Cardiac septum (tissue), 1 donor: ENCODE results near the gene PLSCR3. TPM values are rescaled to one million over a fixed set of nuclear protein-coding genes. Genes with fewer than 3 reads are reported as not detected.

Source experiments
- DNase-seq: peaks from one replicate; pipeline ENCODE4 v3.0.0-alpha.2; 2020; ENCODE audit warnings: low spot score
- intact Hi-C: fragments of 100-400 bp; cut with DNase I; formaldehyde crosslinking; loops from one replicate; pipeline ENCODE4 v1.14.0; 2022
- total RNA-seq: library from RNA; stranded (reverse); fragmentation: NEBNext Ultra II Directional; extraction: Animal tissue kit (Norgen Biotek cat#: 25700); gene quantifications from one replicate; pipeline ENCODE4 v1.2.1, GENCODE V29; 2021
- donor health status: DM: no; HTN: no; CAD: no.

PLSCR3 gene
- total RNA-seq, 1 donor from 2014 or later = 16.8 TPM

- intact Hi-C loops = no loop called here
- no peak for DNase-seq
Measured at GRCh38 chr17:7428557-7428956, 34.2 kb upstream of the PLSCR3 start, which contains the start of gene SPEM3. Gene SPEM3 (plus strand): TSS chr17:7428857. CDS start chr17:7428903, 46 bp downstream.

- intact Hi-C loops = no loop called here
- DNase-seq = no peak
Measured at GRCh38 chr17:7427549-7427948, 33.2 kb upstream of the PLSCR3 start.

GRCh38 chr17:7426896-7427489 lies 32.7 kb upstream of the PLSCR3 start:
- no peak for DNase-seq
- intact Hi-C loops = no loop called here

GRCh38 chr17:7426203-7426863 lies 32.0 kb upstream of the PLSCR3 start:
- DNase-seq = no peak
- intact Hi-C loops = no loop called here

GRCh38 chr17:7425756-7426155 lies 31.4 kb upstream of the PLSCR3 start:
- intact Hi-C loops = no loop called here
- DNase-seq = no peak

- no peak for DNase-seq
- intact Hi-C loops = no loop called here
Measured at GRCh38 chr17:7425316-7425715, 31.0 kb upstream of the PLSCR3 start, which contains the start of gene SPEM2. Gene SPEM2 (plus strand): TSS chr17:7425616. CDS start chr17:7425689, 73 bp downstream.

GRCh38 chr17:7423679-7424078 lies 29.4 kb upstream of the PLSCR3 start:
- no peak for DNase-seq
- intact Hi-C loops = no loop called here

GRCh38 chr17:7421186-7421585 lies 26.9 kb upstream of the PLSCR3 start:
- no peak for DNase-seq
- intact Hi-C loops = no loop called here

GRCh38 chr17:7419819-7420610 lies 25.7 kb upstream of the PLSCR3 start, which contains the start of gene SPEM1:
Gene SPEM1 (plus strand): TSS chr17:7420324. CDS start chr17:7420385, 61 bp downstream.
- intact Hi-C loops = no loop called here
- DNase-seq = no peak

- intact Hi-C loops = no loop called here
- no peak for DNase-seq
Measured at GRCh38 chr17:7418472-7419152, 24.3 kb upstream of the PLSCR3 start.

GRCh38 chr17:7417056-7417655 lies 22.8 kb upstream of the PLSCR3 start:
- intact Hi-C loops = no loop called here
- no peak for DNase-seq

- DNase-seq = no peak
- intact Hi-C loops = no loop called here
Measured at GRCh38 chr17:7416323-7416722, 22.0 kb upstream of the PLSCR3 start.

GRCh38 chr17:7415784-7416183 lies 21.5 kb upstream of the PLSCR3 start:
- no peak for DNase-seq
- intact Hi-C loops = no loop called here

GRCh38 chr17:7414837-7415236 lies 20.5 kb upstream of the PLSCR3 start:
- no peak for DNase-seq
- intact Hi-C loops = no loop called here

GRCh38 chr17:7413346-7413985 lies 19.1 kb upstream of the PLSCR3 start:
- no peak for DNase-seq
- intact Hi-C loops = no loop called here

- no peak for DNase-seq
Measured at GRCh38 chr17:7411427-7411750, 17.1 kb upstream of the PLSCR3 start.

GRCh38 chr17:7410634-7411426 lies 16.5 kb upstream of the PLSCR3 start:
- intact Hi-C loops = no loop called here
- DNase-seq = no peak

More at GRCh38 chr17:7411427-7411750, 17.1 kb upstream of the PLSCR3 start:
- intact Hi-C loops = no loop called here

GRCh38 chr17:7409716-7410115 lies 15.4 kb upstream of the PLSCR3 start:
- intact Hi-C loops = no loop called here
- DNase-seq = no peak
